GM21381 (cell line): ENCODE data around the gene LRBA.
"Not testable (repeated sequence)": the region's sequence is repeated elsewhere in the genome, so short reads cannot be mapped to it uniquely, and the experiment has no call there.

Experiments
- ATAC-seq: cut with Tn5 transposase; IDR thresholded peaks from one replicate; pipeline ENCODE4 v1.9.1; 2021; ENCODE audit warnings: mild to moderate bottlenecking, moderate library complexity; ENCODE audit not compliant: unreplicated experiment

LRBA gene

DNA sequence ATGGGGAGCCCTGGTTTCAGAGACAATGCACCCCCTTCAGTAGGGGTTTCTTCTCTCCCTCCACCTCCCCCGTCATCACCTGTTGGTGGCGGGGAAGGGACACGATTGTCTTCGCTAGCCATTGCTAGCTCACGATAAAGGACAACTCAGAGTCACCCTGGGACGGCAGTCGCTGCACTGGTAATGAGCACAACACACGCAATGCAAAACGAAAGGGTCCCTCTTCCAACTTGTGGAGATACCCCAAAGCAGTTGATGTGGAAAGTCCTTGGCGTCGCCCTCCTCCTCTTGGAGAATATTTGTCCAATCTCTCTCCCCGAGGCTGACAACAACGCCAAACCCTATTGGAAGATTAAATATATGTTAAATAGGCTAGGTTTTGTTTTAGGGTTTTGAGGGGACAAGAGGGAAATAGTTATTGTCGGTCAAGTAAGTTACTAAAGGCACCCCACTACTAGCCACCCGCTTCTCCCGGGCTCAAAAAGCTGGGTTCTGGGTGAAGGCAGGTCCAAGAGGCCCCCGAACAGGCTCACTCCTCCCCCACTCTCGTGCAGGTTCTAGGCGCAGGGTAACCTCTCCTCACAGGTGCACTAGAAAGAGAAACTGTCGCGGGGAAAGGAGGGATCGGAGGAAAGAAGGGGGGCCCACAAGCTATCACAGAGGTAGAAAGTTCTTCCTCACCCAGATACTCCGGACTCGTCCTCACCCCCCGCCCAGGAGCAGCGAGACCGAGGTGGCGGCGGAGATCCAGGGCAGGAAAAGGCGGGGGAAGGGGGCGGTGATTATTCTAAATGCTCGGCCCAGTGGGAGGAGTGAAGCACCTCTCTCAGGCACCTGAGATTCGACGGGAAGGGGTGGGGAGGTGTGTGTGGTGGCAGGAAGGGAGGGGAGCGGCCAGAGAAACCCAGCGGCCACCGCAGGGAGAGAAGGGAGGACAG lies at the start of gene LRBA:
Gene LRBA (minus strand): TSS at position 764 of the 938 bp plus-strand sequence. CDS start 642 bp downstream, at position 122.
- peak; percentile 64 for ATAC-seq

DNA sequence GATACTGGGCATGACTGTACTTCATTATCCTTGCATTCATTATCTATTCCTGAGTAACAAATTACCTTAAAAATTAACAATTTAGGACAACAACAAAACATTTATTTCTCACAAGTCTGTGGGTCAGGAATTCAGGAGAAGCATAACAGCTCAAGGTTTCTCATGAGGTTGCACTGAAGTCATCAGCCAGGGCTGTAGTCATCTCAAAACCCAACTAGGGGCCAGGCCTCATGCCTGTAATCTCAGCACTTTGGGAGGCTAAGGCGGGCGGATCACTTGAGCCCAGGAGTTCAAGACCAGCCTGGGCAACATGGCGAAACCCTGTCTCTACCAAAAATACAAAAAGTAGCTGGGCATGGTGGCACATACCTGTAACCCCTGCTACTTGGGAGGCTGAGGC lies 48.1 kb upstream of the LRBA start:
- not testable (repeated sequence) for ATAC-seq

GRCh38 chr4:151055539-151055938 lies 40.5 kb upstream of the LRBA start:
- no peak for ATAC-seq

- no peak for ATAC-seq
These were observed 37.7 kb upstream of the LRBA start for GRCh38 chr4:151052785-151053184.

DNA sequence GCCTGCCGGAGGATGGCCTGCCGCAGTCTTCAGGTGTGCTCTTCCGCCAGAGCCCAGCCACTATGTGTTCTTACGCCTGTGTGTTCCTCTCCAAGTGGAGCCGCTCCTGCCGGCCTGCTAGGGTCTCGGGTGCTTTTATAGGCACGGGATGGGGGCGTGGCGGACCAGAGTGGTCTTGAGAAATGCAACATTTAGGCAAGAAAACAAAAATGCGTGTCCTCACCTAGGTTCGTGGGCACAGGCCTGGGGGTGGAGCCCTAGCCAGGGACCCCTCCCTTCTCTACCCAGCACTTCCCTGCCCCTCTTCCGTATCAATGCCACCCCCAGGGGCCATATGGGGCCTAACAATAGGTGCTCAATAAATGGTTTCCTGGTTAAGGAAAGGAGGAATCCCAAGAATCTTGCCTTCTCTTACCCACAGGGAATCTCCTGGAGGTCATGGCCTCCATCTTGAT lies 34.4 kb upstream of the LRBA start:
- no peak for ATAC-seq

- ATAC-seq = no peak
These were observed 33.8 kb upstream of the LRBA start for GRCh38 chr4:151048913-151049312.

DNA sequence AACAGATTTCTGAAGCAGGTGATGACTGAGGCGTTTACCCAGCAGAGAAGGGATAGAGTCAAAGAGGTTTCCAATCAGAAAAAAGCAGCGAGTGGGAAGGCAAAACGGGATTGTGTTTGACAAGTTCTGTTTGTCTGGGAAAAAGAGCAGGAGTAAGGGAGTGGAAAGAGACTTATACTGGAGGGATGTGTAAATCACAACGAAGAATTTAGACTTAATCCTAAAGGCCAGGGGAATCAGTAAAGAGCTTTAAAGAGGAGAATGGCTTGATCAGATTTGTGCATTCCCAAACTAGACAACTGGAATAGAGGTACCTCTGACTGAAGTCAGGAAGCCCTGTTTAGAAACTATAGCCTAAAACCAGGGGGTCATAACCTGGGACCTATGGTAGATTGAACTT lies 31.5 kb upstream of the LRBA start:
- no peak for ATAC-seq

DNA sequence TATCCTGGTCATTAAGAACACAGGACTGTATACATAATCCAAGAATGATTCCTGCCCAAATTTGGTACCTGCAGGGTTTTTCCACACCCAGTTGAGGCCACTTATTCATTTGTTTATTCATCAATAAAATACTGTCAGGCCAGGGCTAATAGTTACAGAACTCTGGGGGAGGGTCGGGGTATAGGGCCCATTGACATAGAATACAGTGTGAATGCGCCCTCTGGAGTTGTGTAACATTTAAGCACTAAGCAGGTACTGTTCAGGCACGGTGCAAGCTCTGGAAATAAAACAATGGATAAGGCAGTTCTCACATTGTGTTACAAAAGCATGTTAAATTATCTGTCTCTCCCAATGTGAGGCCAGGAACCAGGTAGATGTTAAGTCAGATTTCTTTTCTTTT lies 30.8 kb upstream of the LRBA start:
- no peak for ATAC-seq

GRCh38 chr4:151043803-151044515 lies 28.9 kb upstream of the LRBA start:
- ATAC-seq = no peak

DNA sequence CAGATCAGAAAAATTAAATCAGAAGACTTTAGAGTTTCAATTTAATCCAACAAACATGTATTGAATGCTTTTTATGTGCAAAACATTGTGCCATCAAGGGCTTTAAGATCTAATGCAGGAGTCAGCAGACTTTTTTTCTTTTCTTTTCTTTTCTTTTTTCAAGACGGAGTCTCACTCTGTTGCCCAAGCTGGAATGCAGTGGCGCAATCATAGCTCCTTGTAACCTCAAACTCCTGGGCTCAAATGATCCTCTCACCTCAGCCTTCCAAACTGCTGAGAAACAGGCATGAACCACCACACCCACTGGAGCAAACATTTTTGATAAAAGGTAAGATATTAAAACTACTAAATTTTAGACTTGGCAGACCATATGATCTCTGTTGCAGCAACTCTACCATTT lies 24.6 kb upstream of the LRBA start:
- ATAC-seq = no peak

GRCh38 chr4:151038452-151039157 lies 23.5 kb upstream of the LRBA start:
- ATAC-seq = no peak

DNA sequence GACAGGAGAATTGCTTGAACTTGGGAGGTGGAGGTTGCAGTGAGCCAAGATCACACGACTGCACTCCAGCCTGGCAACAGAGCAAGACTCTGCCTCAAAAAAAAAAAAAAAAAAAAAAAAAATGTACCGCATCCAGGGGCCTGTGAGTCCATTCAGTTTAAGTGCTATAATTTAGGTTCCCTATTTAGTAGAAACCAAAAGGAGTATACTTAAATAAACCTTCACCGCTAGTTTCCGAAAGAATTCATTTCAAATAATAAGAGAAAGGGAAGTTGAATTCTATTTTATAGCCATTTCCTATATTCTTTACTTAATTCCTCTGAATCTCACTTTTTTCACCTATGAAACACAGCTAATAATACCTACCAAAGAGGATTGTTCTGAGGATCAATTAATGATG lies 20.8 kb upstream of the LRBA start:
- no peak for ATAC-seq

DNA sequence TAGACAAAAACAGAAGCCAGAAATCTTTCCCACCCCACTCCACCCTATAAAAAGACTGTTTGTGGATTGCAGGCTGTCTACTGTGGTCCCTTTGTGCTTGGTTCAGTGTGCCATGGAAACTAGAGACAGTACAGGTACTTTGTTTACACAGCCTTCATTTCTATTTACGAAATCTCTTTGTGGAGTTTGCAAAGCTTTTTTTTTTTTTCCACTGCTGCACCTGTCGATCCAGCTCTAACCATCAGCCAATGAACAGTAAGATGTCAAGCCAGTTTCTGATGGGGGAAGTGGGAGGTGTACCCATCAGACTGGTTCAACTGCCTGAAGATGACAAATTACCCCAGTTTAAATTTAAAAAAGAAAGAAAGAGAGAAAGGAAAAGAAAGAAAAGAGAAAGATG lies 20.2 kb upstream of the LRBA start:
- ATAC-seq = no peak

DNA sequence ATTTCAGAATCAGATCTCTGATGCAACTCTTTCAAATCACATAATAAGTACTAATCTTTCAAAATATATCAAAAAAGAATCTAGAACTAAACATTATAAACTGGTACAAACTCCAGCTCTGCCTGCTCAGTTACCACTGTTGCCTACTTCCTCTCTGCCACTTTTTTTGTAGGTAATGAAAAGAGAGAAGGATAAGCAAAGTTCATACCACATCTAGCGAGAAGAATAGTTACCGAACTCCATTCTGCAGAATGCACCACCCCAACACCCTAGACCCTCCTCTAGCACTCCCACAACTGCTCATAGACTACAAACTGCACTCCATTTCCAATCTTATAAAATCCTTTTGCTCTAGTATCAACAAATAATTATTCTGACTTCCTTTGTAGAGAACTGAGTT lies 19.7 kb upstream of the LRBA start:
- ATAC-seq = no peak

DNA sequence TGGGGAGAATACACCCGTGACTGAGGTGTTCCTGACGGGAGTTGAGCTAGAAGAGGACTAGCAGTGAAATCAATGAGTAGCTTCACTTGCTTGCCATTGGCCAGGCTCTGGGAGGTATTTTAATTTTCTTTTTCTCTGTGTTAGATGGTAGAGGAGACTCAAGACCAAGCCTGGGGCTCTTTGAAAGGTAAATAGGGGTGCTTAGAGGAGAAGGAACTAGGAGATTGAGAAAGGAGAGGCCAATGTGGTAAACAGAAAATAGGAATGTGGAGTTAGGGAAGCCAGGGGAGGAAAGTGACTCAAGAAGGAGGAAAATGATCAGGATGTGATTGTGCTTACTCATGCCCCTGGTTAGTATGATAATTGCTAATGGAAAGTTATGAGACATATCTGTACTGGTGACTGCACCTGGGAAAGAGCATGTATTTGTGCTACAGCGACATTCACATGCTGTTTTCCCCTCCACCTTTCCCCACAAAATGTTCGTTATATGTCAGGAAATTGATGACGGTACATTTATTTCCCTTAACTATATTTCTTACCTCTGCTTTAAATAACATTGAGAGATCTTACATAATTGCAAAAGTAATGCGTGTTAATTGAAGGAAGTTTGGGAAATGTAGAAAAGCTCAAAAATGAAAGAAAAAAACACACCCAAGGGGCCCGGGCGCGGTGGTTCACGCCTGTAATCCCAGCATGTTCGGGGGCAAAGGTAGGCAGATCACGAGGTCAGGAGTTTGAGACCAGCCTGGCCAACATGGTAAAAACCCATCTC lies 16.9 kb upstream of the LRBA start:
- ATAC-seq = peak; percentile 51

GRCh38 chr4:151029537-151029936 lies 14.5 kb upstream of the LRBA start:
- ATAC-seq = no peak

DNA sequence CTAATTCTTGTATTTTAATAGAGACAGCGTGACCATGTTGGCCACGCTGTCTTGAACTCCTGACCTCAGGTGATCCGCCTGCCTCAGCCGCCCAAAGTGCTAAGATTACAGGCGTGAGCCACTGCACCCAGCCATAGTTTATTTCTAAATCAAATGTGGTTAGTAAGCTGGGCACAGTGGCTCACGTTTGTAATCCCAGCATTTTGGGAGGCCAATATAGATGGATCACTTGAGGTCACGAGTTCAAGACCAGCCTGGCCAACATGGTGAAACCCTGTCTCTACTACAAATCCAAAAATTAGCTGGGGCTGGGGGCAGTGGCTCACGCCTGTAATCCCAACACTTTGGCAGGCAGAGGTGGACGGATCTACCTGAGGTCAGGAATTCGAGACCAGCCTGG lies 13.9 kb upstream of the LRBA start:
- ATAC-seq = not testable (repeated sequence)

DNA sequence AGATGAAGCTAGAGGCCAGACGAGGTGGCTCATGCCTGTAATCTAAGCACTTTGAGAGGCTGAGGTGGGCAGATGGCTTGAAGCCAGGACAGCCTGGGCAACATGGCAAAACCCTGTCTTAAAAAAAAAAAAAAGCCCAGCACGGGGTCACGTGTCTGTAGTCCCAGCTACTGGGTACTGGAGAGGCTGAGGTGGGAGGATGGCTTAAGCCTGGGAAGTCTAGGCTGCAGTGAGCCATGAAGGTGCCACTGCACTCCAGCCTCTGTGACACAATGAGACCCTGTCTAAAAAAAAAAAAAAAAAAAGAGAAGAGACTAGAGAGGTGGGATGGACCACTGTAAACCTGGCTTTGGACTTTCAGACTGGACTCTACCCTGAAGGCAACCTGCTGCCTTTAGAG lies 10.7 kb upstream of the LRBA start:
- no peak for ATAC-seq

DNA sequence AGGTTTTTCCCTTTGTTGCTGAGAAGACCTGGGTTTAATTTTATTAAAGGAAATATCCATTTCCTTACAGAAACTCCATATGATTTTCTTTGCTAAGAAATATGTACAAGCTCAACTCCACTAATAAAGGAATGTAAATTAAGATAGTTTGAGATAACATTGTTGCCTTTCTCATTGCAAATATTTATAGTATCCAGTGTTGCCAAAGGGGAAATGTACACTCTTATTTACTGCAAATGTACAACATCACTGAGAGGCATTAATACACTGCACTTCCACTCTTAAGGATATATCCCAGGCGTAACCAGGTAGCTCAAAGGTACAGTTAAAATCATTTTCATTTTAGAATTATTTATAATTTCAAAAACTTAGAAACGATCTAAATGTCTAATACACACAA lies 7.5 kb upstream of the LRBA start:
- ATAC-seq = no peak

GRCh38 chr4:151021637-151022334 lies 6.7 kb upstream of the LRBA start:
- ATAC-seq = no peak
